GM23338 (cell line): Measurements from ENCODE around the gene NCOR2. TPM values are rescaled to one million over a fixed set of nuclear protein-coding genes. Genes with fewer than 3 reads are reported as not detected.

ENCODE experiments used
- ATAC-seq: fragments of 200-7000 bp; cut with Tn5 transposase; 3 replicates; pipeline ENCODE4 v1.9.1; 2020
- DNase-seq: peaks from one replicate; pipeline ENCODE4 v3.0.0-alpha.2; 2015; ENCODE audit warnings: low spot score
- H2AFZ ChIP-seq: fragments of 200-600 bp; sonication (generic); 2 replicates; pipeline ENCODE4 v1.8.0; 2016; ENCODE audit warnings: antibody characterized with exemption, mild to moderate bottlenecking, moderate library complexity
- H3F3A ChIP-seq: fragments of 200-600 bp; sonication (generic); replicated peaks from 2 replicates; pipeline ENCODE4 v1.8.0; 2017; ENCODE audit warnings: antibody characterized with exemption, mixed run types, low read depth
- H3K27ac ChIP-seq: fragments of 200-600 bp; sonication (generic); 2 replicates; pipeline ENCODE4 v1.6.1; 2016; ENCODE audit warnings: low read depth
- H3K27me3 ChIP-seq: fragments of 200-600 bp; sonication (generic); 2 replicates; pipeline ENCODE4 v1.8.0; 2016; ENCODE audit warnings: mild to moderate bottlenecking, mixed run types, moderate library complexity; ENCODE audit not compliant: insufficient read depth
- H3K36me3 ChIP-seq: fragments of 200-600 bp; sonication (generic); 2 replicates; pipeline ENCODE4 v1.8.0; 2016; ENCODE audit warnings: mild to moderate bottlenecking; ENCODE audit not compliant: insufficient read depth
- H3K4me1 ChIP-seq: fragments of 200-600 bp; sonication (generic); 2 replicates; pipeline ENCODE4 v1.8.0; 2016; ENCODE audit warnings: mild to moderate bottlenecking, moderate library complexity; ENCODE audit not compliant: insufficient read depth
- H3K4me2 ChIP-seq: fragments of 200-600 bp; sonication (generic); 2 replicates; pipeline ENCODE4 v1.7.1; 2017; ENCODE audit warnings: mixed run types
- H3K4me3 ChIP-seq: fragments of 200-600 bp; sonication (generic); 2 replicates; pipeline ENCODE4 v1.6.1; 2016; ENCODE audit warnings: mixed run types
- H3K79me2 ChIP-seq: fragments of 200-600 bp; sonication (generic); replicated peaks from 2 replicates; pipeline ENCODE4 v1.8.0; 2017; ENCODE audit warnings: mild to moderate bottlenecking; ENCODE audit not compliant: insufficient read depth
- H3K9me2 ChIP-seq: fragments of 200-600 bp; sonication (generic); 2 replicates; pipeline ENCODE4 v1.8.0; 2017; ENCODE audit not compliant: insufficient read depth
- H4K20me1 ChIP-seq: fragments of 200-600 bp; sonication (generic); replicated peaks from 2 replicates; pipeline ENCODE4 v1.8.0; 2017; ENCODE audit warnings: mild to moderate bottlenecking; ENCODE audit not compliant: insufficient read depth
- H3K27ac Mint-ChIP-seq: 2 replicates; pipeline ENCODE4 v1.8.0; 2020; ENCODE audit warnings: inconsistent platforms, mild to moderate bottlenecking, moderate library complexity, mixed read lengths
- H3K27me3 Mint-ChIP-seq: 3 replicates; pipeline ENCODE4 v1.8.0; 2022; ENCODE audit warnings: low read depth, mild to moderate bottlenecking, moderate library complexity, mixed read lengths, inconsistent platforms; ENCODE audit not compliant: insufficient read depth, poor library complexity
- H3K36me3 Mint-ChIP-seq: 3 replicates; pipeline ENCODE4 v1.8.0; 2021; ENCODE audit warnings: low read depth, mild to moderate bottlenecking, inconsistent platforms, moderate library complexity, mixed read lengths
- H3K4me1 Mint-ChIP-seq: 3 replicates; pipeline ENCODE4 v1.8.0; 2020; ENCODE audit warnings: mild to moderate bottlenecking, inconsistent platforms, mixed read lengths
- H3K4me3 Mint-ChIP-seq: 3 replicates; pipeline ENCODE4 v1.8.0; 2021; ENCODE audit warnings: moderate library complexity, mild to moderate bottlenecking, inconsistent platforms, mixed read lengths
- H3K9me3 Mint-ChIP-seq: 3 replicates; pipeline ENCODE4 v1.8.0; 2020; ENCODE audit warnings: moderate library complexity, mild to moderate bottlenecking, inconsistent platforms, mixed read lengths
- CREB1 ChIP-seq: fragments of 250-450 bp; sonication (Bioruptor Pico); IDR thresholded peaks from 2 replicates; pipeline ENCODE4 v1.5.0; 2020; ENCODE audit warnings: low read depth, mild to moderate bottlenecking, moderate library complexity
- EZH2 ChIP-seq: fragments of 200-600 bp; sonication (generic); IDR thresholded peaks from one replicate; pipeline ENCODE4 v1.8.0; 2017; ENCODE audit warnings: antibody characterized with exemption, mild to moderate bottlenecking, low read depth; ENCODE audit not compliant: unreplicated experiment
- NANOG ChIP-seq: IDR thresholded peaks from 2 replicates; pipeline ENCODE4 v1.6.1; 2016; ENCODE audit warnings: antibody characterized with exemption, borderline replicate concordance
- POLR2AphosphoS5 ChIP-seq: IDR thresholded peaks from 2 replicates; pipeline ENCODE4 v1.6.1; 2016; ENCODE audit warnings: antibody characterized with exemption, low read depth
- STAT1 ChIP-seq: IDR thresholded peaks from one replicate; pipeline ENCODE4 v1.6.1; 2016; ENCODE audit warnings: antibody characterized with exemption; ENCODE audit not compliant: unreplicated experiment
- ZNF114 ChIP-seq: fragments of 250-450 bp; sonication (Bioruptor Pico); IDR thresholded peaks from 2 replicates; pipeline ENCODE4 v1.5.0; 2020; ENCODE audit warnings: mild to moderate bottlenecking, moderate library complexity
- ZNF331 ChIP-seq: fragments of 250-450 bp; sonication (Bioruptor Pico); IDR thresholded peaks from 2 replicates; pipeline ENCODE4 v1.5.0; 2020; ENCODE audit warnings: low read depth, mild to moderate bottlenecking, moderate library complexity
- polyA plus RNA-seq: library from polyadenylated mRNA; unstranded; fragments of >200 nt; fragmentation: Nextera tagmentation; extraction: Ambion mirVana; gene quantifications from 2 replicates; pipeline ENCODE4 v1.2.1, GENCODE V29; 2016
- total RNA-seq: library from RNA; depleted of rRNA; stranded (reverse); fragments of >200 nt; shearing (Covaris generic); gene quantifications from 2 replicates; pipeline ENCODE4 v1.2.3, GENCODE V29; 2014
- TF ChIP-seq, protein P1 (sequence below), 2 experiments: fragments of 200-600 bp in 1 of 2; sonication (generic) in 1 of 2; conservative IDR thresholded peaks; 2 replicates each; pipeline versions ENCODE4 v1.5.1 to v1.6.1; 2016 to 2017; ENCODE audit warnings: antibody characterized with exemption in 2 of 2, low read depth in 2 of 2, mild to moderate bottlenecking in 2 of 2, moderate library complexity in 1 of 2
- TF ChIP-seq, protein P2 (sequence below): IDR thresholded peaks from 2 replicates; pipeline ENCODE4 v1.6.1; 2016; ENCODE audit warnings: antibody characterized with exemption
- TF ChIP-seq, protein P3 (sequence below): IDR thresholded peaks from one replicate; pipeline ENCODE4 v1.6.1; 2018; ENCODE audit warnings: antibody characterized with exemption; ENCODE audit not compliant: unreplicated experiment
- TF ChIP-seq, protein P4 (sequence below): fragments of 250-450 bp; sonication (Bioruptor Pico); IDR thresholded peaks from 2 replicates; pipeline ENCODE4 v1.5.0; 2020; ENCODE audit warnings: mild to moderate bottlenecking, moderate library complexity

Gene NCOR2
- total and polyA plus RNA-seq, 2 experiments from 2014 or later, result 69.6 to 190 TPM

DNA sequence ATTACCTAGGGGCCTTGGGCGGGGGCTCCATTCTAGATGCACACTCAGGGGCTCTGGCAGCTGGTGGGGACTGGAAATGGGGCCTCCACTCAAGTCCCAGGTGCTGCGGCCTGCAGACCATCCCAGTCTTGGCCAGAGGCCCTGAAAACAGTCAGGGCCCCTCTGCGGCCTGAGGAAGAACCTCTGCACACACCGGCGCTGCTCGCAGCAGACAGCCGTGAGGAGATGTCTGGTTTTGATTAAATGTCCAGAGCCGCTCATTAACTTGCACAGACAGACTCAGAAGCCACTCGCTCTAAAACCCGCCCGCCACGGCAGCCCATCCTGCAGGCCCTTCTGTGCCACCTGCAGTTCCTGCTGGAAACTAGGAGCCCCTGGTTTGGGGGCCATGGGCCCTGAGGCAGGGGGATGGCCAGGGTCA is 36.4 kb upstream of the NCOR2 start:
- peaks cover 3% of the 10 kb centered on the region; the same call in 2 of the 3 replicates for H3K9me3 Mint-ChIP-seq
- Histone ChIP-seq H3K4me1 (peaks cover 3% of the 10 kb centered on the region), H3K4me3 (no peak overlapping the region), H3K27me3 (no peaks in the 10 kb centered on the region), H3K9me2 (no peaks in the 10 kb centered on the region), H3F3A (no peaks in the 10 kb centered on the region), H3K4me2 (no peak overlapping the region), H3K36me3 (no peaks in the 10 kb centered on the region), H3K79me2 (no peaks in the 10 kb centered on the region), H2AFZ (no peak overlapping the region), H3K27ac (no peak overlapping the region), H4K20me1 (no peaks in the 10 kb centered on the region)
- H3K27ac Mint-ChIP-seq, result no peak overlapping the region
- H3K27me3 Mint-ChIP-seq, result peaks cover 5% of the 10 kb centered on the region
- H3K4me1 Mint-ChIP-seq, result peaks cover 18% of the 10 kb centered on the region
- TF ChIP-seq, protein P1, sequence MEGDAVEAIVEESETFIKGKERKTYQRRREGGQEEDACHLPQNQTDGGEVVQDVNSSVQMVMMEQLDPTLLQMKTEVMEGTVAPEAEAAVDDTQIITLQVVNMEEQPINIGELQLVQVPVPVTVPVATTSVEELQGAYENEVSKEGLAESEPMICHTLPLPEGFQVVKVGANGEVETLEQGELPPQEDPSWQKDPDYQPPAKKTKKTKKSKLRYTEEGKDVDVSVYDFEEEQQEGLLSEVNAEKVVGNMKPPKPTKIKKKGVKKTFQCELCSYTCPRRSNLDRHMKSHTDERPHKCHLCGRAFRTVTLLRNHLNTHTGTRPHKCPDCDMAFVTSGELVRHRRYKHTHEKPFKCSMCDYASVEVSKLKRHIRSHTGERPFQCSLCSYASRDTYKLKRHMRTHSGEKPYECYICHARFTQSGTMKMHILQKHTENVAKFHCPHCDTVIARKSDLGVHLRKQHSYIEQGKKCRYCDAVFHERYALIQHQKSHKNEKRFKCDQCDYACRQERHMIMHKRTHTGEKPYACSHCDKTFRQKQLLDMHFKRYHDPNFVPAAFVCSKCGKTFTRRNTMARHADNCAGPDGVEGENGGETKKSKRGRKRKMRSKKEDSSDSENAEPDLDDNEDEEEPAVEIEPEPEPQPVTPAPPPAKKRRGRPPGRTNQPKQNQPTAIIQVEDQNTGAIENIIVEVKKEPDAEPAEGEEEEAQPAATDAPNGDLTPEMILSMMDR (conservative IDR thresholded peaks at IDR 0.05; ENCODE audit: low read depth in 2 of 2), result no peak
- TF ChIP-seq POLR2AphosphoS5 (no peak), STAT1 (no peak), EZH2 (no peak), ZNF331 (CRISPR knock-in tag) (no peak), NANOG (no peak), CREB1 (CRISPR knock-in tag) (no peak), ZNF114 (CRISPR knock-in tag) (no peak)
- TF ChIP-seq, protein P2, sequence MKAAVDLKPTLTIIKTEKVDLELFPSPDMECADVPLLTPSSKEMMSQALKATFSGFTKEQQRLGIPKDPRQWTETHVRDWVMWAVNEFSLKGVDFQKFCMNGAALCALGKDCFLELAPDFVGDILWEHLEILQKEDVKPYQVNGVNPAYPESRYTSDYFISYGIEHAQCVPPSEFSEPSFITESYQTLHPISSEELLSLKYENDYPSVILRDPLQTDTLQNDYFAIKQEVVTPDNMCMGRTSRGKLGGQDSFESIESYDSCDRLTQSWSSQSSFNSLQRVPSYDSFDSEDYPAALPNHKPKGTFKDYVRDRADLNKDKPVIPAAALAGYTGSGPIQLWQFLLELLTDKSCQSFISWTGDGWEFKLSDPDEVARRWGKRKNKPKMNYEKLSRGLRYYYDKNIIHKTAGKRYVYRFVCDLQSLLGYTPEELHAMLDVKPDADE, result no peak
- TF ChIP-seq, protein P3, sequence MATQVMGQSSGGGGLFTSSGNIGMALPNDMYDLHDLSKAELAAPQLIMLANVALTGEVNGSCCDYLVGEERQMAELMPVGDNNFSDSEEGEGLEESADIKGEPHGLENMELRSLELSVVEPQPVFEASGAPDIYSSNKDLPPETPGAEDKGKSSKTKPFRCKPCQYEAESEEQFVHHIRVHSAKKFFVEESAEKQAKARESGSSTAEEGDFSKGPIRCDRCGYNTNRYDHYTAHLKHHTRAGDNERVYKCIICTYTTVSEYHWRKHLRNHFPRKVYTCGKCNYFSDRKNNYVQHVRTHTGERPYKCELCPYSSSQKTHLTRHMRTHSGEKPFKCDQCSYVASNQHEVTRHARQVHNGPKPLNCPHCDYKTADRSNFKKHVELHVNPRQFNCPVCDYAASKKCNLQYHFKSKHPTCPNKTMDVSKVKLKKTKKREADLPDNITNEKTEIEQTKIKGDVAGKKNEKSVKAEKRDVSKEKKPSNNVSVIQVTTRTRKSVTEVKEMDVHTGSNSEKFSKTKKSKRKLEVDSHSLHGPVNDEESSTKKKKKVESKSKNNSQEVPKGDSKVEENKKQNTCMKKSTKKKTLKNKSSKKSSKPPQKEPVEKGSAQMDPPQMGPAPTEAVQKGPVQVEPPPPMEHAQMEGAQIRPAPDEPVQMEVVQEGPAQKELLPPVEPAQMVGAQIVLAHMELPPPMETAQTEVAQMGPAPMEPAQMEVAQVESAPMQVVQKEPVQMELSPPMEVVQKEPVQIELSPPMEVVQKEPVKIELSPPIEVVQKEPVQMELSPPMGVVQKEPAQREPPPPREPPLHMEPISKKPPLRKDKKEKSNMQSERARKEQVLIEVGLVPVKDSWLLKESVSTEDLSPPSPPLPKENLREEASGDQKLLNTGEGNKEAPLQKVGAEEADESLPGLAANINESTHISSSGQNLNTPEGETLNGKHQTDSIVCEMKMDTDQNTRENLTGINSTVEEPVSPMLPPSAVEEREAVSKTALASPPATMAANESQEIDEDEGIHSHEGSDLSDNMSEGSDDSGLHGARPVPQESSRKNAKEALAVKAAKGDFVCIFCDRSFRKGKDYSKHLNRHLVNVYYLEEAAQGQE, result no peak
- no peak overlapping the region for H3K4me3 Mint-ChIP-seq
- ATAC-seq (no peak), DNase-seq (no peak)
- H3K36me3 Mint-ChIP-seq, result no peaks in the 10 kb centered on the region

DNA sequence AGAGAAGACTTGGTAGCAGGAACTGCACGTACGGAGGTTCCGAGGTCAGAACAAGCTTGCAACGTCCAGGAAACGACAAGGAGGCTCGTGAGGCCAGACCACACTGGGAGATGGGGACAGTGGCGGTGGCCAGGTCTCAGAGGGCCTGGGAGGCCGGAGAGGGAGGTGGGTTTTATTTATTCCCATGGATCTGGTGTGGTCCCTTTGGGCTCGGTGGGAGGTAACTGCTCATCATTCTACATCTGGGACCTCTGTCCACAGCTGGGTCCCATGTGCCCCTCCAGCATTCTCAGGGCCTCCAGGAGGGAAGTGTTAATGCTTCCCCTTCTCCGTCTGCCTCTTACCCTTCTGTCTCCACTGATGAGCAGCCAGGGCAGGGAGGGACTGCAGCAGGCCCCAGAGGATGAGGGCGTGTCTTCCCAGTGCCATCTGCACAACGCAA is 35.7 kb upstream of the NCOR2 start:
- Histone ChIP-seq H3K27ac (no peak overlapping the region), H3K9me2 (0 out of 2 replicates have a peak, but pooled peaks cover 2% of the 10 kb centered on the region), H3K36me3 (no peaks in the 10 kb centered on the region), H3K4me3 (no peak overlapping the region), H3K4me1 (no peaks in the 10 kb centered on the region), H4K20me1 (no peaks in the 10 kb centered on the region), H3F3A (no peaks in the 10 kb centered on the region), H3K27me3 (no peaks in the 10 kb centered on the region), H2AFZ (no peak overlapping the region), H3K79me2 (no peaks in the 10 kb centered on the region), H3K4me2 (no peak overlapping the region)
- DNase-seq (no peak), ATAC-seq (no peak)
- Mint-ChIP-seq H3K27me3 (peaks cover 7% of the 10 kb centered on the region), H3K36me3 (no peaks in the 10 kb centered on the region), H3K27ac (no peak overlapping the region), H3K4me3 (no peak overlapping the region), H3K4me1 (peaks cover 12% of the 10 kb centered on the region), H3K9me3 (peaks cover 3% of the 10 kb centered on the region; the same call in 2 of the 3 replicates)
- TF ChIP-seq, protein P4, sequence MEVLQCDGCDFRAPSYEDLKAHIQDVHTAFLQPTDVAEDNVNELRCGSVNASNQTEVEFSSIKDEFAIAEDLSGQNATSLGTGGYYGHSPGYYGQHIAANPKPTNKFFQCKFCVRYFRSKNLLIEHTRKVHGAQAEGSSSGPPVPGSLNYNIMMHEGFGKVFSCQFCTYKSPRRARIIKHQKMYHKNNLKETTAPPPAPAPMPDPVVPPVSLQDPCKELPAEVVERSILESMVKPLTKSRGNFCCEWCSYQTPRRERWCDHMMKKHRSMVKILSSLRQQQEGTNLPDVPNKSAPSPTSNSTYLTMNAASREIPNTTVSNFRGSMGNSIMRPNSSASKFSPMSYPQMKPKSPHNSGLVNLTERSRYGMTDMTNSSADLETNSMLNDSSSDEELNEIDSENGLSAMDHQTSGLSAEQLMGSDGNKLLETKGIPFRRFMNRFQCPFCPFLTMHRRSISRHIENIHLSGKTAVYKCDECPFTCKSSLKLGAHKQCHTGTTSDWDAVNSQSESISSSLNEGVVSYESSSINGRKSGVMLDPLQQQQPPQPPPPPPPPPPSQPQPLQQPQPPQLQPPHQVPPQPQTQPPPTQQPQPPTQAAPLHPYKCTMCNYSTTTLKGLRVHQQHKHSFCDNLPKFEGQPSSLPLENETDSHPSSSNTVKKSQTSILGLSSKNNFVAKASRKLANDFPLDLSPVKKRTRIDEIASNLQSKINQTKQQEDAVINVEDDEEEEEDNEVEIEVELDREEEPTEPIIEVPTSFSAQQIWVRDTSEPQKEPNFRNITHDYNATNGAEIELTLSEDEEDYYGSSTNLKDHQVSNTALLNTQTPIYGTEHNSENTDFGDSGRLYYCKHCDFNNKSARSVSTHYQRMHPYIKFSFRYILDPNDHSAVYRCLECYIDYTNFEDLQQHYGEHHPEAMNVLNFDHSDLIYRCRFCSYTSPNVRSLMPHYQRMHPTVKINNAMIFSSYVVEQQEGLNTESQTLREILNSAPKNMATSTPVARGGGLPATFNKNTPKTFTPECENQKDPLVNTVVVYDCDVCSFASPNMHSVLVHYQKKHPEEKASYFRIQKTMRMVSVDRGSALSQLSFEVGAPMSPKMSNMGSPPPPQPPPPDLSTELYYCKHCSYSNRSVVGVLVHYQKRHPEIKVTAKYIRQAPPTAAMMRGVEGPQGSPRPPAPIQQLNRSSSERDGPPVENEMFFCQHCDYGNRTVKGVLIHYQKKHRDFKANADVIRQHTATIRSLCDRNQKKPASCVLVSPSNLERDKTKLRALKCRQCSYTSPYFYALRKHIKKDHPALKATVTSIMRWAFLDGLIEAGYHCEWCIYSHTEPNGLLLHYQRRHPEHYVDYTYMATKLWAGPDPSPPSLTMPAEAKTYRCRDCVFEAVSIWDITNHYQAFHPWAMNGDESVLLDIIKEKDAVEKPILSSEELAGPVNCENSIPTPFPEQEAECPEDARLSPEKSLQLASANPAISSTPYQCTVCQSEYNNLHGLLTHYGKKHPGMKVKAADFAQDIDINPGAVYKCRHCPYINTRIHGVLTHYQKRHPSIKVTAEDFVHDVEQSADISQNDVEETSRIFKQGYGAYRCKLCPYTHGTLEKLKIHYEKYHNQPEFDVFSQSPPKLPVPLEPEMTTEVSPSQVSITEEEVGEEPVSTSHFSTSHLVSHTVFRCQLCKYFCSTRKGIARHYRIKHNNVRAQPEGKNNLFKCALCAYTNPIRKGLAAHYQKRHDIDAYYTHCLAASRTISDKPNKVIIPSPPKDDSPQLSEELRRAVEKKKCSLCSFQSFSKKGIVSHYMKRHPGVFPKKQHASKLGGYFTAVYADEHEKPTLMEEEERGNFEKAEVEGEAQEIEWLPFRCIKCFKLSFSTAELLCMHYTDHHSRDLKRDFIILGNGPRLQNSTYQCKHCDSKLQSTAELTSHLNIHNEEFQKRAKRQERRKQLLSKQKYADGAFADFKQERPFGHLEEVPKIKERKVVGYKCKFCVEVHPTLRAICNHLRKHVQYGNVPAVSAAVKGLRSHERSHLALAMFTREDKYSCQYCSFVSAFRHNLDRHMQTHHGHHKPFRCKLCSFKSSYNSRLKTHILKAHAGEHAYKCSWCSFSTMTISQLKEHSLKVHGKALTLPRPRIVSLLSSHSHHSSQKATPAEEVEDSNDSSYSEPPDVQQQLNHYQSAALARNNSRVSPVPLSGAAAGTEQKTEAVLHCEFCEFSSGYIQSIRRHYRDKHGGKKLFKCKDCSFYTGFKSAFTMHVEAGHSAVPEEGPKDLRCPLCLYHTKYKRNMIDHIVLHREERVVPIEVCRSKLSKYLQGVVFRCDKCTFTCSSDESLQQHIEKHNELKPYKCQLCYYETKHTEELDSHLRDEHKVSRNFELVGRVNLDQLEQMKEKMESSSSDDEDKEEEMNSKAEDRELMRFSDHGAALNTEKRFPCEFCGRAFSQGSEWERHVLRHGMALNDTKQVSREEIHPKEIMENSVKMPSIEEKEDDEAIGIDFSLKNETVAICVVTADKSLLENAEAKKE (CRISPR knock-in tag), result no peak
